ENCODE results near the gene UXT.

The UXT gene

DNA sequence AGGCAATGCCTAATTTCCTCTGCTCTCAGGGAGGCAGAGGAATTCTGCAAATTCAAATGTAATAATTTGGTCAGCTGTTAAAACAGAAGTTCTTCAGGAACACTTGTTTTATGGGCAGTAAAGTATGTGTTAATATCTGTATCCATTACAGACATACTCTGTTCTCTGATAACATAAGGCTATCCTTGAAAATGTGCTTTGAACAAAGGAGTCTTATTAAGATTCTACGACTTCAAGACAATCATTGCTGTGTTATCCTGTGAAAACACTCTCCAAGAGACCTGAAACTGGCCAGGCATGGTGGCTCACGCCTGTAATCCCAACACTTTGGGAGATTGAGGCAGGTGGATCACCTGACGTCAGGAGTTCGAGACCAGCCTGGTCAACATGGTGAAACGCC, 27.3 kb downstream of the UXT start (continued):
- no peak for TF ChIP-seq ZNF600 (tag by site-specific recombination; IDR thresholded peaks at IDR 0.05)
- TF ChIP-seq ZBTB1 (tag by site-specific recombination; IDR thresholded peaks at IDR 0.05) = no peak
- TF ChIP-seq, protein P1, sequence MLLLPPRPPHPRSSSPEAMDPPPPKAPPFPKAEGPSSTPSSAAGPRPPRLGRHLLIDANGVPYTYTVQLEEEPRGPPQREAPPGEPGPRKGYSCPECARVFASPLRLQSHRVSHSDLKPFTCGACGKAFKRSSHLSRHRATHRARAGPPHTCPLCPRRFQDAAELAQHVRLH (tag by site-specific recombination; IDR thresholded peaks at IDR 0.05) = no peak
- TF ChIP-seq GLI4 (tag by site-specific recombination; IDR thresholded peaks at IDR 0.05) = no peak
- TF ChIP-seq OVOL3 (tag by site-specific recombination; IDR thresholded peaks at IDR 0.05) = no peak
- no peak for TF ChIP-seq ZNF362 (tag by site-specific recombination; IDR thresholded peaks at IDR 0.05)
- TF ChIP-seq ZNF529 (tag by site-specific recombination; IDR thresholded peaks at IDR 0.05; ENCODE audit: insufficient replicate concordance) = no peak

DNA sequence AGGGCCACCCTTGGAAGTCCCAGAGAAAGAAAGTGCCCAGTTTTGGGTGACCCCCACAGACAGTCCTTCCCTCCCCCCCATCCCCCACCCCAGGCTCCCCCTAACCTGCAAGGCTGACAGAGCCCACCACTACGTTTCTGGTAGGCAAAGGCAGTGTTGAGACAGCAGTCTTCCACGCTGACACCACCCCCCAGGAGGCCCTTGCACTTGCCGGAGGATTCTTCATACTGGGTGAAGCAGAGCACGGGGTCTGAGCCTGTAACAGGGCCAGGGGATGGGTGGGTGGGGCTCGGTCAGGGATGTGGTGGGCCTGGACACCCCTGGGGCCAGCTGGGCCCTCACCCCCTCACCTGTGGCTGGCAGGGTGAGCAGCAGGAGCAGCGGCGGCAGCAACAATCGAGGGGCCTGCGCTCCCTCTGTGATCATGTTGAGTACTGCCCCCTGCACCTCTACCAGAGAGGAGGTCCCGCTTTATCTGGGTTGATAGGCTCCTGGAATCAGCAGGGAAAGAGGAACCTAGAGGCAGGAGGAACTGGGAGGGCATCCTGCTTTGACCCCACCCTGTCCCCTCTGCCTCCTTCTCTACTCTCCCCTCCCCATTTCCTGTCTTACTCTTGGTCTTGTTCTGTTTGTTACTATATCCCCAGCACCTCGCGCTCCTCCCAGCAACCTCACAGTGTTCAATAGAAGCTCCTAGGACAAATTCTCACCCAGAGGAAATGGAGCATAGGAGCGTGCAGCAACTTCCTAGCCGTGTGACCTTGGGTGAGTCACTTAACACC, 29.4 kb downstream of the UXT start, which contains the start of gene CFP:
CFP (minus strand) TSS at position 512 of the 782 bp plus-strand sequence; CDS start at position 426, 86 bp downstream.
- ChIA-PET CTCF (interaction anchor here (1.3 kb wide), 1 partner anchor 89 kb away, joined by 3 read pairs; no protein-coding TSS in a partner anchor), POLR2A (interaction anchor here (1.0 kb wide), 1 partner anchor 21 kb away, joined by 3 read pairs; the partner anchor contains the start of gene ELK1)
- peaks cover 0 to 4% of the 10 kb centered on the region in 2 experiments; a peak in 1 of 3 replicates for H3K36me3 ChIP-seq (ENCODE audit: control insufficient read depth in 2 of 2, insufficient read depth in 1 of 2, low read length in 2 of 2)
- H3K4me3 ChIP-seq (ENCODE audit: low read depth, low read length) = no peak within 1 kb of the TSS
- H3K4me1 ChIP-seq (ENCODE audit: control insufficient read depth, insufficient read depth, low read length) = no peaks in the 10 kb centered on the region
- no peak within 1 kb of the TSS for H3K27ac ChIP-seq (ENCODE audit: extremely low read depth, low read depth, low read length)
- TF ChIP-seq FEZF1 (tag by site-specific recombination; IDR thresholded peaks at IDR 0.05) (no peak), ZNF645 (tag by site-specific recombination; IDR thresholded peaks at IDR 0.05) (no peak), ZNF792 (tag by site-specific recombination; IDR thresholded peaks at IDR 0.05) (no peak), ZNF302 (tag by site-specific recombination; IDR thresholded peaks at IDR 0.05; ENCODE audit: low read depth) (no peak), YY1 (tag by site-specific recombination; IDR thresholded peaks at IDR 0.05) (no peak)
- H3K9me3 ChIP-seq (ENCODE audit: control insufficient read depth, insufficient read depth, low read depth, low read length) = no peaks in the 10 kb centered on the region

GRCh38 chrX:47628982-47629381, 30.0 kb downstream of the UXT start:
- Histone ChIP-seq H3K27ac (ENCODE audit: extremely low read depth, low read depth, low read length) (no peak overlapping the region), H3K4me1 (ENCODE audit: control insufficient read depth, insufficient read depth, low read length) (no peaks in the 10 kb centered on the region), H3K9me3 (ENCODE audit: control insufficient read depth, insufficient read depth, low read depth, low read length) (no peaks in the 10 kb centered on the region), H3K4me3 (ENCODE audit: low read depth, low read length) (no peak overlapping the region), H3K36me3 (ENCODE audit: control insufficient read depth in 2 of 2, insufficient read depth in 1 of 2, low read length in 2 of 2) (no peaks in the 10 kb centered on the region)
- ChIA-PET POLR2A (no interaction called here), CTCF (interaction anchor here (0.6 to 1.3 kb wide), 3 partner anchors 88 to 105 kb away, joined by 3 to 4 read pairs (median 3); no protein-coding TSS in a partner anchor)
- TF ChIP-seq ZBTB48 (tag by site-specific recombination; IDR thresholded peaks at IDR 0.05) (no peak), ZNF354C (tag by site-specific recombination; IDR thresholded peaks at IDR 0.05; ENCODE audit: borderline replicate concordance, low read depth) (no peak), ZNF324 (tag by site-specific recombination; IDR thresholded peaks at IDR 0.05) (no peak), ZIC2 (tag by site-specific recombination; IDR thresholded peaks at IDR 0.05) (0 out of 2 replicates have a peak, but pooled peaks have one; percentile 13), ZNF133 (tag by site-specific recombination; IDR thresholded peaks at IDR 0.05) (no peak), ZNF292 (tag by site-specific recombination; IDR thresholded peaks at IDR 0.05; ENCODE audit: borderline replicate concordance, low read depth) (no peak), ZNF555 (tag by site-specific recombination; conservative IDR thresholded peaks at IDR 0.05) (no peak), ZFP37 (tag by site-specific recombination; IDR thresholded peaks at IDR 0.05) (no peak), GLIS1 (tag by site-specific recombination; IDR thresholded peaks at IDR 0.05) (peak; percentile 84), GLI4 (tag by site-specific recombination; IDR thresholded peaks at IDR 0.05) (no peak), ZNF146 (tag by site-specific recombination; IDR thresholded peaks at IDR 0.05) (no peak), ZNF776 (tag by site-specific recombination; IDR thresholded peaks at IDR 0.05; ENCODE audit: borderline replicate concordance) (no peak), ZFHX2 (tag by site-specific recombination; conservative IDR thresholded peaks at IDR 0.05) (0 out of 2 replicates have a peak, but pooled peaks have one; percentile 12), ZNF341 (tag by site-specific recombination; IDR thresholded peaks at IDR 0.05; ENCODE audit: low read depth) (no peak), MZF1 (tag by site-specific recombination; IDR thresholded peaks at IDR 0.05; ENCODE audit: borderline replicate concordance) (no peak)
- TF ChIP-seq, protein P2, sequence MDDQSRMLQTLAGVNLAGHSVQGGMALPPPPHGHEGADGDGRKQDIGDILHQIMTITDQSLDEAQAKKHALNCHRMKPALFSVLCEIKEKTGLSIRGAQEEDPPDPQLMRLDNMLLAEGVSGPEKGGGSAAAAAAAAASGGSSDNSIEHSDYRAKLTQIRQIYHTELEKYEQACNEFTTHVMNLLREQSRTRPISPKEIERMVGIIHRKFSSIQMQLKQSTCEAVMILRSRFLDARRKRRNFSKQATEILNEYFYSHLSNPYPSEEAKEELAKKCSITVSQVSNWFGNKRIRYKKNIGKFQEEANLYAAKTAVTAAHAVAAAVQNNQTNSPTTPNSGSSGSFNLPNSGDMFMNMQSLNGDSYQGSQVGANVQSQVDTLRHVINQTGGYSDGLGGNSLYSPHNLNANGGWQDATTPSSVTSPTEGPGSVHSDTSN (CRISPR knock-in tag; IDR thresholded peaks at IDR 0.05) = no peak
- TF ChIP-seq, protein P3, sequence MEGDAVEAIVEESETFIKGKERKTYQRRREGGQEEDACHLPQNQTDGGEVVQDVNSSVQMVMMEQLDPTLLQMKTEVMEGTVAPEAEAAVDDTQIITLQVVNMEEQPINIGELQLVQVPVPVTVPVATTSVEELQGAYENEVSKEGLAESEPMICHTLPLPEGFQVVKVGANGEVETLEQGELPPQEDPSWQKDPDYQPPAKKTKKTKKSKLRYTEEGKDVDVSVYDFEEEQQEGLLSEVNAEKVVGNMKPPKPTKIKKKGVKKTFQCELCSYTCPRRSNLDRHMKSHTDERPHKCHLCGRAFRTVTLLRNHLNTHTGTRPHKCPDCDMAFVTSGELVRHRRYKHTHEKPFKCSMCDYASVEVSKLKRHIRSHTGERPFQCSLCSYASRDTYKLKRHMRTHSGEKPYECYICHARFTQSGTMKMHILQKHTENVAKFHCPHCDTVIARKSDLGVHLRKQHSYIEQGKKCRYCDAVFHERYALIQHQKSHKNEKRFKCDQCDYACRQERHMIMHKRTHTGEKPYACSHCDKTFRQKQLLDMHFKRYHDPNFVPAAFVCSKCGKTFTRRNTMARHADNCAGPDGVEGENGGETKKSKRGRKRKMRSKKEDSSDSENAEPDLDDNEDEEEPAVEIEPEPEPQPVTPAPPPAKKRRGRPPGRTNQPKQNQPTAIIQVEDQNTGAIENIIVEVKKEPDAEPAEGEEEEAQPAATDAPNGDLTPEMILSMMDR (tag by site-specific recombination; IDR thresholded peaks at IDR 0.05) = no peak
